NCI-H82 treated with DMSO at 0.1 percent for 48 hours (cell line): ENCODE data around the gene TRPM1.
A peak's percentile ranks its signal among the peaks of the same experiment; 100 is the strongest.

ENCODE experiments used
- DNase-seq: peaks from one replicate; lab custom pipeline; 2025; ENCODE audit not compliant: unreplicated experiment; lab: John Stamatoyannopoulos, UW

Gene TRPM1

GRCh38 chr15:31101262-31102038 lies at the start of gene TRPM1:
TRPM1 (minus strand) TSS chr15:31101725; CDS start chr15:31081355, 20,370 bp downstream.
- DNase-seq: no peak

- DNase-seq: no peak
These were observed 49.3 kb upstream of the TRPM1 start for GRCh38 chr15:31150732-31151231.

GRCh38 chr15:31149987-31150386 lies 48.5 kb upstream of the TRPM1 start:
- DNase-seq: no peak

GRCh38 chr15:31149088-31149505 lies 47.6 kb upstream of the TRPM1 start:
- DNase-seq: no peak

- no peak for DNase-seq
These were observed 47.0 kb upstream of the TRPM1 start for GRCh38 chr15:31148297-31149087.

- no peak for DNase-seq
These were observed 46.4 kb upstream of the TRPM1 start for GRCh38 chr15:31147944-31148296.

- no peak for DNase-seq
These were observed 45.9 kb upstream of the TRPM1 start for GRCh38 chr15:31147456-31147855.

GRCh38 chr15:31145271-31145911 lies 43.9 kb upstream of the TRPM1 start:
- DNase-seq: no peak

- no peak for DNase-seq
These were observed 40.3 kb upstream of the TRPM1 start for GRCh38 chr15:31141792-31142191.

- no peak for DNase-seq
These were observed 35.2 kb upstream of the TRPM1 start for GRCh38 chr15:31136607-31137328.

- no peak for DNase-seq
These were observed 34.5 kb upstream of the TRPM1 start for GRCh38 chr15:31136016-31136415.

GRCh38 chr15:31135523-31135922 lies 34.0 kb upstream of the TRPM1 start:
- no peak for DNase-seq

- no peak for DNase-seq
These were observed 32.4 kb upstream of the TRPM1 start for GRCh38 chr15:31133890-31134289.

- DNase-seq: peak; percentile 96
These were observed 30.4 kb upstream of the TRPM1 start for GRCh38 chr15:31131853-31132375.

GRCh38 chr15:31130576-31131237 lies 29.2 kb upstream of the TRPM1 start:
- DNase-seq: no peak

GRCh38 chr15:31129769-31130303 lies 28.3 kb upstream of the TRPM1 start:
- DNase-seq: no peak

GRCh38 chr15:31128919-31129768 lies 27.6 kb upstream of the TRPM1 start:
- DNase-seq: peak; percentile 19

GRCh38 chr15:31128477-31128876 lies 27.0 kb upstream of the TRPM1 start:
- no peak for DNase-seq
